ENCODE data around the gene SGMS1. TPM values are rescaled to one million over a fixed set of nuclear protein-coding genes. Genes with fewer than 3 reads are reported as not detected.

The SGMS1 gene
- total RNA-seq, 2 donors from 2014 or later: 67.0 to 68.2 TPM

- Histone ChIP-seq H3K27ac (no peak overlapping the region), H3K27me3 (replicated peaks; ENCODE audit: insufficient read depth) (no peaks in the 10 kb centered on the region), H3K36me3 (no peaks in the 10 kb centered on the region), H3K9me3 (no peaks in the 10 kb centered on the region), H3K4me1 (replicated peaks) (no peaks in the 10 kb centered on the region), H3K4me3 (no peak overlapping the region)
- intact Hi-C loops (cut with DNase I): no loop called here
- WGBS: 90% methylated on average over 9 of the region's 9 CpGs
- no peak for TF ChIP-seq POLR2AphosphoS5 (IDR thresholded peaks at IDR 0.05)
- no peak for TF ChIP-seq POLR2A (IDR thresholded peaks at IDR 0.05)
- no peak for TF ChIP-seq CTCF (IDR thresholded peaks at IDR 0.05)
- DNase-seq (ENCODE audit: low spot score): no peak
Observed at GRCh38 chr10:50480054-50481007, 143.4 kb downstream of the SGMS1 start.

GRCh38 chr10:50477287-50478203 lies 146.2 kb downstream of the SGMS1 start:
- Histone ChIP-seq H3K4me1 (replicated peaks) (no peaks in the 10 kb centered on the region), H3K27me3 (replicated peaks; ENCODE audit: insufficient read depth) (no peaks in the 10 kb centered on the region), H3K27ac (no peak overlapping the region), H3K36me3 (no peaks in the 10 kb centered on the region), H3K9me3 (no peaks in the 10 kb centered on the region), H3K4me3 (no peak overlapping the region)
- intact Hi-C loops (cut with DNase I): no loop called here
- no peak for DNase-seq (ENCODE audit: low spot score)
- 97% methylated on average over 4 of the region's 4 CpGs for WGBS
- TF ChIP-seq CTCF (IDR thresholded peaks at IDR 0.05) (no peak), POLR2A (IDR thresholded peaks at IDR 0.05) (no peak), POLR2AphosphoS5 (IDR thresholded peaks at IDR 0.05) (no peak)

GRCh38 chr10:50473756-50474155 lies 150.0 kb downstream of the SGMS1 start:
- Histone ChIP-seq H3K4me1 (replicated peaks) (peaks cover 11% of the 10 kb centered on the region), H3K4me3 (no peak overlapping the region), H3K36me3 (no peaks in the 10 kb centered on the region), H3K27me3 (replicated peaks; ENCODE audit: insufficient read depth) (no peaks in the 10 kb centered on the region), H3K27ac (no peak overlapping the region), H3K9me3 (no peaks in the 10 kb centered on the region)
- no peak for DNase-seq (ENCODE audit: low spot score)
- TF ChIP-seq POLR2A (IDR thresholded peaks at IDR 0.05): no peak
- TF ChIP-seq POLR2AphosphoS5 (IDR thresholded peaks at IDR 0.05): no peak
- TF ChIP-seq CTCF (IDR thresholded peaks at IDR 0.05): no peak
- intact Hi-C loops (cut with DNase I): no loop called here
- WGBS: 98% methylated on average over 2 of the region's 2 CpGs

- Histone ChIP-seq H3K9me3 (no peaks in the 10 kb centered on the region), H3K36me3 (no peaks in the 10 kb centered on the region), H3K4me3 (no peak overlapping the region), H3K4me1 (replicated peaks) (peaks cover 11% of the 10 kb centered on the region), H3K27me3 (replicated peaks; ENCODE audit: insufficient read depth) (no peaks in the 10 kb centered on the region), H3K27ac (no peak overlapping the region)
- no peak for DNase-seq (ENCODE audit: low spot score)
- TF ChIP-seq POLR2AphosphoS5 (IDR thresholded peaks at IDR 0.05) (no peak), POLR2A (IDR thresholded peaks at IDR 0.05) (no peak), CTCF (IDR thresholded peaks at IDR 0.05) (no peak)
- intact Hi-C loops (cut with DNase I): no loop called here
Observed at GRCh38 chr10:50472914-50473313, 150.8 kb downstream of the SGMS1 start.

Data from prostate gland (tissue), 2 donors.